ENCODE results near the gene MUC3A.

DNA sequence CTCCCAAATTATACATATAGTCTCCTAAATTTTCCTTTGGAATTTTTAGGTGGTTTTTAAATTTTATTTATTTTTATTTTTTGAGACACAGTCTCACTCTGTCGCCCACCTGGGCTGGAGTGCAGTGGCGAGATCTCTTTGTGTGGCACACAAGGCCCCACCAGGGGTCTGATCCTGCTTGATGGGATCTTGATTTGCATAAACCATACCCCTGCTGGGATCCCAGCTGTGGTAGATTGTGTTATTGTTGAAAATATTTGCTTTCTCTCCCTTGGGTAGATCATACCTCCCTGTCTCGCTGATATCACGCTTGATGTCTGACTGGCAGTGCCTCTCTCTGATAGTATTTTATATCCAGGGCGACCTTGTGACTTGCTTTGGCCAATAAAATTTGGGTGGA, 5.6 kb upstream of the MUC3A start:
- TF ChIP-seq, protein P1, sequence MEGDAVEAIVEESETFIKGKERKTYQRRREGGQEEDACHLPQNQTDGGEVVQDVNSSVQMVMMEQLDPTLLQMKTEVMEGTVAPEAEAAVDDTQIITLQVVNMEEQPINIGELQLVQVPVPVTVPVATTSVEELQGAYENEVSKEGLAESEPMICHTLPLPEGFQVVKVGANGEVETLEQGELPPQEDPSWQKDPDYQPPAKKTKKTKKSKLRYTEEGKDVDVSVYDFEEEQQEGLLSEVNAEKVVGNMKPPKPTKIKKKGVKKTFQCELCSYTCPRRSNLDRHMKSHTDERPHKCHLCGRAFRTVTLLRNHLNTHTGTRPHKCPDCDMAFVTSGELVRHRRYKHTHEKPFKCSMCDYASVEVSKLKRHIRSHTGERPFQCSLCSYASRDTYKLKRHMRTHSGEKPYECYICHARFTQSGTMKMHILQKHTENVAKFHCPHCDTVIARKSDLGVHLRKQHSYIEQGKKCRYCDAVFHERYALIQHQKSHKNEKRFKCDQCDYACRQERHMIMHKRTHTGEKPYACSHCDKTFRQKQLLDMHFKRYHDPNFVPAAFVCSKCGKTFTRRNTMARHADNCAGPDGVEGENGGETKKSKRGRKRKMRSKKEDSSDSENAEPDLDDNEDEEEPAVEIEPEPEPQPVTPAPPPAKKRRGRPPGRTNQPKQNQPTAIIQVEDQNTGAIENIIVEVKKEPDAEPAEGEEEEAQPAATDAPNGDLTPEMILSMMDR (IDR thresholded peaks at IDR 0.05), result no peak
- TF ChIP-seq POLR2A (IDR thresholded peaks at IDR 0.05), result no peak
- TF ChIP-seq POLR2AphosphoS5 (IDR thresholded peaks at IDR 0.05), result no peak

Data from prostate gland (tissue), 2 donors.